Esophagus squamous epithelium (tissue), 5 donors: Measurements from ENCODE around the gene KIF23. TPM values are rescaled to one million over a fixed set of nuclear protein-coding genes. Genes with fewer than 3 reads are reported as not detected.

Experiments
- DNase-seq: peaks from one replicate; lab custom pipeline; 2025; lab: John Stamatoyannopoulos, UW
- H3K27ac ChIP-seq, 4 donors: fragments of 200-600 bp; sonication (generic); one replicate each; pipeline ENCODE4 v1.5.1; 2016 to 2019; ENCODE audit warnings: mild to moderate bottlenecking in 1 of 4
- H3K27me3 ChIP-seq, 4 donors: fragments of 200-600 bp; sonication (generic); 1 replicate in 3 of 4; 2 replicates in 1 of 4; pipeline versions ENCODE4 v1.5.1 to v1.6.0; 2017 to 2021; ENCODE audit warnings: antibody characterized with exemption in 1 of 4
- H3K36me3 ChIP-seq, 3 donors: fragments of 200-600 bp; sonication (generic); one replicate each; pipeline ENCODE4 v1.5.1; 2016 to 2019
- H3K4me1 ChIP-seq, 3 donors: fragments of 200-600 bp; sonication (generic); one replicate each; pipeline ENCODE4 v1.5.1; 2017 to 2019
- H3K4me3 ChIP-seq, 4 donors: fragments of 200-600 bp; sonication (generic); 1 replicate in 3 of 4; 2 replicates in 1 of 4; pipeline ENCODE4 v1.5.1; 2016 to 2019; ENCODE audit warnings: mild to moderate bottlenecking in 2 of 4, moderate library complexity in 1 of 4
- H3K9me3 ChIP-seq, 3 donors: fragments of 200-600 bp; sonication (generic); one replicate each; pipeline ENCODE4 v1.5.1; 2016 to 2019
- CTCF ChIP-seq, 6 experiments: fragments of 450-650 bp in 4 of 6; fragments of 200-600 bp in 2 of 6; sonication (generic) in 2 of 6; IDR thresholded peaks; one replicate each; pipeline ENCODE4 v1.5.1; 2016 to 2019; ENCODE audit warnings: antibody characterized with exemption in 6 of 6, mild to moderate bottlenecking in 4 of 6, moderate library complexity in 4 of 6
- POLR2A ChIP-seq, 4 donors: fragments of 450-650 bp; IDR thresholded peaks; one replicate each; pipeline ENCODE4 v1.6.1; 2017; ENCODE audit warnings: antibody characterized with exemption in 4 of 4, mild to moderate bottlenecking in 4 of 4, moderate library complexity in 3 of 4
- WGBS, 2 donors: methylation state at CpG; one replicate each; pipeline ENCODE4 v1.1.5; 2018; 5-methylcytosine and 5-hydroxymethylcytosine counted together
- intact Hi-C: fragments of 100-400 bp; cut with DNase I; formaldehyde crosslinking; loops from one replicate; pipeline ENCODE4 v1.15.0; 2022
- total RNA-seq, 4 donors: library from RNA; depleted of rRNA; stranded (reverse); fragments of >200 nt; gene quantifications; one replicate each; pipeline ENCODE4 v1.1.0, GENCODE V29; 2016
- donor health status: DM: yes; HTN: yes; CAD: no.

The KIF23 gene
- total RNA-seq, 4 donors from 2014 or later = 13.5 to 33.2 (median 13.9) TPM

DNA sequence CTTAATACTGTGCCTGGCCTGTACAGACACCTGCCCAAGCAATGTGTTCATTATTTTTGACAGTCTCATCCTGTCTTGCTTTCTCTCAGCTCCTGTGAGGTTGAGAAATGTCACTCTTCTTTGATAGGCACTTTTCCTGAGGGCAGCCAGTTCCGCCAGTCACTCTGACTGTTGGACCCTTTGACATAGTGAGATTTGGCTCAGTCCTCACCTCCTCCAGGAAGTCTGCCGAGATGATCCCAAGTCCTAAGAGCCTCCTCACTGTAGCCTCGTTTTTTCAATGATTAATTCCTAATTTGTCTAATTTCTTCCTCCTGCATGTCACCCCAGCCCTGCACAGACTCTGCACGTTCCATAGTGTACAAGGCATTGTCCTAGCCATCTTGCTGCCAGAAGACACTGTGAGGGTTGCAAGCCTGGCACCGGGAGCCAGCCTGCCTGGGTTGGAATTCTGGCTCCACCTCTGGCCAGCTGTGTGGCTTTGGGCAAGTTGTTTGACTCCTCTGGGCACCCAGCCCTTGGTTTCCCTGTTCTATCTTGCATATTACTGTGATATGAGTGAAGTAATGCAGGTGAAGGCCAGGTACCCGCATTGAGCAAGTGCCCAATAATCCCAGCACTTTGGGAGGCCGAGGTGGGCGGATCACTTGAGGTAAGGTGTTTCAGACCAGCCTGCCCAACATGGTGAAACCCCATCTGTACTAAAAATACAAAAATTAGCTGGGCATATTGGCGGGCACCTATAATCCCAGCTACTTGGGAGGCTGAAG, 62.7 kb downstream of the KIF23 start:
- TF ChIP-seq POLR2A (IDR thresholded peaks at IDR 0.05) (no peak), CTCF (IDR thresholded peaks at IDR 0.05) (no peak)
- no peak overlapping the region for H3K4me3 ChIP-seq
- intact Hi-C loops = loop anchor here (10.0 kb wide), 1 partner anchor 1008 kb away; no protein-coding TSS in a partner anchor
- H3K27ac ChIP-seq = no peak overlapping the region
- H3K27me3 ChIP-seq = peaks cover 0 to 61% (median 0%) of the 10 kb centered on the region in 4 donors
- H3K9me3 ChIP-seq = peaks cover 0 to 9% (median 7%) of the 10 kb centered on the region in 3 donors
- DNase-seq = no peak
- H3K36me3 ChIP-seq = no peaks in the 10 kb centered on the region
- peaks cover 0 to 7% (median 0%) of the 10 kb centered on the region in 3 donors for H3K4me1 ChIP-seq
- WGBS, 2 donors = 60 to 71% methylated on average over 6 to 9 of the region's 9 CpGs

- Histone ChIP-seq H3K4me3 (no peak overlapping the region), H3K36me3 (no peaks in the 10 kb centered on the region), H3K4me1 (peaks cover 0 to 15% (median 0%) of the 10 kb centered on the region in 3 donors), H3K27ac (no peak overlapping the region), H3K27me3 (peaks cover 0 to 67% (median 0%) of the 10 kb centered on the region in 4 donors), H3K9me3 (peaks cover 0 to 9% (median 7%) of the 10 kb centered on the region in 3 donors)
- intact Hi-C loops = loop anchor here (10.0 kb wide), 1 partner anchor 1006 kb away; no protein-coding TSS in a partner anchor
- 20 to 39% methylated on average over 10 to 13 of the region's 13 CpGs for WGBS, 2 donors
- TF ChIP-seq CTCF (IDR thresholded peaks at IDR 0.05) (peak; percentile 47 to 70 (median 62)), POLR2A (IDR thresholded peaks at IDR 0.05) (no peak)
- DNase-seq = no peak
Observed at GRCh38 chr15:69478259-69478781, 64.2 kb downstream of the KIF23 start.

DNA sequence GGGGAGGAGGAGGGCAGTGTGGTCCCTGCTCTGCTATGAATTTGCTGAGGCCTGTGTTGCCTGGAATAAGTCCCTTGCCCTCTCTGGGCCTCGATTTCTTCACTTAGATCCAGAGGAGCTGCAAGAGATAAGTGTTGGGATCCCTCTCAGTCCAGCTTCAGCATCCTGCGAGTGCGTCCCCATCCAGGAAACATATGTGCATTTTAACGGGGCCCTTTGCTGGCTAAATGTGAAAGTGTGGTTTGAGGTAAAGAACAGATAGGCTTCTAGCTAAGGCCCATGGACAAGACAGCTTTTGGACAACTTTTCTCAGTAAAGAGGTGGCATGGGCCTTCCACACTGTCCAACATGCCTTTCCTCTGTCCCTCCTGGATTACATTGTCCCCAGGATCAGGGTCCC, 64.9 kb downstream of the KIF23 start:
- Histone ChIP-seq H3K27ac (no peak overlapping the region), H3K4me3 (no peak overlapping the region), H3K27me3 (peaks cover 0 to 72% (median 0%) of the 10 kb centered on the region in 4 donors), H3K9me3 (peaks cover 0 to 9% (median 7%) of the 10 kb centered on the region in 3 donors), H3K36me3 (no peaks in the 10 kb centered on the region), H3K4me1 (peaks cover 0 to 18% (median 0%) of the 10 kb centered on the region in 3 donors)
- no peak for DNase-seq
- no peak for TF ChIP-seq CTCF (IDR thresholded peaks at IDR 0.05)
- TF ChIP-seq POLR2A (IDR thresholded peaks at IDR 0.05) = no peak
- WGBS, 2 donors = 70 to 73% methylated on average over 3 to 4 of the region's 4 CpGs
- intact Hi-C loops = loop anchor here (10.0 kb wide), 1 partner anchor 1006 kb away; no protein-coding TSS in a partner anchor

DNA sequence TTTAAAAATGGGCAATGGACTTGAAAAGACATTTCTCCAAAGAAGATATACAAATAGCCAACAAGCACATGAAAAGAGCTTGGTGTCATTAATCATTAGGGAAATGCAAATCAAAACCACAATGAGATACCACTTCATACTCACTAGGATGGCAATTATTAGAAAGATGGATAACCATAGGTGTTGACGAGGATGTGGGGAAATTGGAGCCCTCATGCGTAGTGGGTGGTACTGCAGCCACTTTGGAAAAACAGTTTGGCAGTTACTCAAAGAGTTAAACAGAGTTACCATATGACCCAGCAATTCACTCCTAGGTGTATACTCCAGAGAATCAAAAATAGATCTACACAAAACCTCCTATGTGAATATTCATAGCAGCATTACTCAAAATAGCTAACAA, 65.8 kb downstream of the KIF23 start:
- Histone ChIP-seq H3K4me3 (no peak overlapping the region), H3K27me3 (peaks cover 0 to 79% (median 0%) of the 10 kb centered on the region in 4 donors), H3K27ac (no peak overlapping the region), H3K36me3 (no peaks in the 10 kb centered on the region), H3K9me3 (peaks cover 0 to 9% (median 7%) of the 10 kb centered on the region in 3 donors), H3K4me1 (peaks cover 0 to 27% (median 0%) of the 10 kb centered on the region in 3 donors)
- intact Hi-C loops = loop anchor here (10.0 kb wide), 1 partner anchor 1005 kb away; no protein-coding TSS in a partner anchor
- WGBS, 2 donors = 88 to 91% methylated on average over 2 of the region's 2 CpGs
- TF ChIP-seq CTCF (IDR thresholded peaks at IDR 0.05) = no peak
- TF ChIP-seq POLR2A (IDR thresholded peaks at IDR 0.05) = no peak
- no peak for DNase-seq

DNA sequence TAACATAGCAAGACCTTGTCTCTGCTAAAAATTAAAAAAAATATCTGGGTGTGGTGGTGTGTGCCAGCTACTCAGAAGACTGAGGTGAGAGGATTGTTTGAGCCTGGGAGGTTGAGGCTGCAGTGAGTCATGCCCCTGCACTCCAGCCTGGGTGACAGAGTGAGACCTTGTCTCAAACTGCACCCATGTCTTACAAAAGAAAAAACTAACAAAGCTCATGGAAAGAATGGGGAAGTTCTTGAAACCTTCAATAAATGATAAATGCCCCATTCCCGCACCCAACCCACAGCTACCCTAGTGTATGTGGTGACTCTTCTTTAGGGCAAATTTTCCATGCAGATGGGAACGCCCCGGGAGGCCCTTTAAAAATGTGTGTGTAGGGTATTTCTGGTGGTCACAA, 66.8 kb downstream of the KIF23 start:
- peaks cover 0 to 18% (median 7%) of the 10 kb centered on the region in 3 donors for H3K9me3 ChIP-seq
- H3K27ac ChIP-seq = no peak overlapping the region
- H3K4me3 ChIP-seq = no peak overlapping the region
- peaks cover 0 to 87% (median 0%) of the 10 kb centered on the region in 4 donors for H3K27me3 ChIP-seq
- peaks cover 0 to 31% (median 0%) of the 10 kb centered on the region in 3 donors for H3K4me1 ChIP-seq
- no peaks in the 10 kb centered on the region for H3K36me3 ChIP-seq
- TF ChIP-seq CTCF (IDR thresholded peaks at IDR 0.05) (no peak), POLR2A (IDR thresholded peaks at IDR 0.05) (no peak)
- intact Hi-C loops = no loop called here
- WGBS, 2 donors = 61 to 92% methylated on average over 3 of the region's 3 CpGs
- no peak for DNase-seq
